Heart left ventricle (tissue), 16 donors: ENCODE measurements around the gene TBR1. TPM values are rescaled to one million over a fixed set of nuclear protein-coding genes. Genes with fewer than 3 reads are reported as not detected.
A peak's percentile ranks its signal among the peaks of the same experiment; 100 is the strongest.

ENCODE experiments used
- ATAC-seq, 4 donors: fragments of 200-7000 bp; cut with Tn5 transposase; one replicate each; pipeline ENCODE4 v1.9.1; 2020 to 2022; ENCODE audit warnings: moderate library complexity in 4 of 4, mild to moderate bottlenecking in 3 of 4, moderate number of reproducible peaks in 1 of 4
- DNase-seq, 5 donors: peaks; one replicate each; pipeline ENCODE4 v3.0.0-alpha.2; 2020
- H3K27ac ChIP-seq, 12 donors: fragments of 200-600 bp; sonication (generic) in 4 of 12; one replicate each; pipeline versions ENCODE4 v1.5.0 to v1.8.0; 2016 to 2022; ENCODE audit warnings: mild to moderate bottlenecking in 2 of 12
- H3K27me3 ChIP-seq, 9 donors: fragments of 200-600 bp; sonication (generic) in 2 of 9; one replicate each; pipeline versions ENCODE4 v1.5.1 to v1.8.0; 2016 to 2022; ENCODE audit warnings: mild to moderate bottlenecking in 3 of 9
- H3K36me3 ChIP-seq, 9 donors: fragments of 200-600 bp; sonication (generic) in 2 of 9; one replicate each; pipeline versions ENCODE4 v1.5.0 to v1.8.0; 2018 to 2022; ENCODE audit warnings: mild to moderate bottlenecking in 2 of 9
- H3K4me1 ChIP-seq, 12 donors: fragments of 200-600 bp; sonication (generic) in 4 of 12; one replicate each; pipeline versions ENCODE4 v1.5.0 to v1.8.0; 2016 to 2022; ENCODE audit warnings: mild to moderate bottlenecking in 3 of 12
- H3K4me3 ChIP-seq, 12 donors: fragments of 200-600 bp; sonication (generic) in 4 of 12; one replicate each; pipeline versions ENCODE4 v1.5.0 to v1.8.0; 2017 to 2022; ENCODE audit warnings: mild to moderate bottlenecking in 9 of 12, moderate library complexity in 4 of 12
- H3K9me3 ChIP-seq, 12 donors: fragments of 200-600 bp; sonication (generic) in 4 of 12; one replicate each; pipeline versions ENCODE4 v1.5.0 to v1.8.0; 2016 to 2022; ENCODE audit warnings: mild to moderate bottlenecking in 1 of 12
- CTCF ChIP-seq, 12 donors: fragments of 200-600 bp; sonication (generic) in 4 of 12; IDR thresholded peaks; one replicate each; pipeline versions ENCODE4 v1.5.0 to v1.8.0; 2018 to 2022; ENCODE audit warnings: antibody characterized with exemption in 12 of 12, mild to moderate bottlenecking in 5 of 12
- POLR2A ChIP-seq, 2 donors: fragments of 450-650 bp; IDR thresholded peaks; one replicate each; pipeline ENCODE4 v1.6.1; 2017; ENCODE audit warnings: antibody characterized with exemption in 2 of 2, mild to moderate bottlenecking in 2 of 2, moderate library complexity in 2 of 2
- WGBS, 4 donors: extraction: QIAGEN DNeasy Blood & Tissue Kit in 2 of 4; methylation state at CpG; one replicate each; pipeline versions ENCODE4 v1.1.5 to v1.1.7; 2013 to 2018; 5-methylcytosine and 5-hydroxymethylcytosine counted together
- intact Hi-C, 10 donors: fragments of 100-400 bp; cut with DNase I; formaldehyde crosslinking; loops; one replicate each; pipeline versions ENCODE4 v1.11.1 to v1.14.2; 2022
- polyA plus RNA-seq, 2 donors: library from polyadenylated mRNA; stranded (reverse); fragments of 200-250 nt; gene quantifications; one replicate each; pipeline ENCODE4 v1.2.3, GENCODE V29; 2013
- total RNA-seq, 9 donors: library from RNA; depleted of rRNA in 2 of 9; stranded (reverse); fragments of >200 nt in 2 of 9; fragmentation: NEBNext Ultra II Directional in 3 of 9; extraction: Animal tissue kit (Norgen Biotek cat#: 25700) in 3 of 9; gene quantifications; one replicate each; pipeline versions ENCODE4 v1.1.0 to v1.2.4, GENCODE V29; 2016 to 2023
- donor health status: ischemic (EF 13 %, LVEDD 7.1; RV severe dilation, severe dysfunction).
- donor health status: healthy with polysubstance abuse.
- donor health status: DM: no; HTN: yes; CAD: no.
- donor health status: DM: no; HTN: no; CAD: no.
- donor health status: ischemic (EF 25% LVEDD 6.9; RV normal size, moderate dysfunction).
- donor health status: ischemic (EF 25% LVEDD 5.7; RV mildly dilated, moderate dysfunction).
- donor health status: healthy.
- donor health status: DM: yes; HTN: yes; CAD: no.
- donor health status: ischemic (EF 35%, LVEDD 5.7; RV mildly dilated, moderate dysfunction).
- donor health status: nonischemic (EF 11% LVEDD 7.7; RV severe dilation, severe dysfunction).
- donor health status: DM: yes; HTN: yes; CAD: no.
- donor health status: PGD.
- donor health status: ischemic (EF 29% LVEDD 5.4; RV normal size, mild dysfunction).
- donor health status: nonischemic (EF 23%, LVEDD 6.1; RV moderate dilation, normal function).

The TBR1 gene
- total and polyA plus RNA-seq, 11 donors, result 1.0 TPM; not detected in 10

GRCh38 chr2:161414042-161415033 is 1.8 kb upstream of the TBR1 start:
- no peaks in the 10 kb centered on the region for H3K9me3 ChIP-seq
- DNase-seq (peak in 2 of 5 donors; percentile 38 to 70), ATAC-seq (peak in 3 of 4 donors; percentile 71 to 80 (median 79))
- WGBS, 4 donors, result 4 to 7% (median 6%) methylated on average over 44 to 69 of the region's 69 CpGs
- H3K27ac ChIP-seq, result no peak overlapping the region
- intact Hi-C loops, result no loop called here
- TF ChIP-seq CTCF (IDR thresholded peaks at IDR 0.05) (no peak), POLR2A (IDR thresholded peaks at IDR 0.05) (no peak)
- H3K36me3 ChIP-seq, result peaks cover 0 to 19% (median 9%) of the 10 kb centered on the region in 9 donors
- H3K4me3 ChIP-seq, result peak overlapping the region; percentile 26 to 65 (median 49)
- peaks cover 0 to 52% (median 25%) of the 10 kb centered on the region in 12 donors for H3K4me1 ChIP-seq
- H3K27me3 ChIP-seq, result peaks cover 35 to 58% (median 50%) of the 10 kb centered on the region in 9 donors

- Histone ChIP-seq H3K9me3 (no peaks in the 10 kb centered on the region), H3K36me3 (peaks cover 0 to 16% (median 6%) of the 10 kb centered on the region in 9 donors), H3K27ac (no peak overlapping the region), H3K27me3 (peaks cover 44 to 68% (median 60%) of the 10 kb centered on the region in 9 donors), H3K4me3 (peak overlapping the region; percentile 26 to 65 (median 49)), H3K4me1 (peaks cover 0 to 52% (median 25%) of the 10 kb centered on the region in 12 donors)
- DNase-seq, result no peak
- intact Hi-C loops, result no loop called here
- ATAC-seq, result no peak
- no peak for TF ChIP-seq POLR2A (IDR thresholded peaks at IDR 0.05)
- WGBS, 4 donors, result 6 to 10% (median 8%) methylated on average over 28 to 29 of the region's 29 CpGs
Measured at GRCh38 chr2:161415034-161415986, 787 bp upstream of the TBR1 start.

- peaks cover 54 to 83% (median 75%) of the 10 kb centered on the region in 9 donors for H3K27me3 ChIP-seq
- no peak for DNase-seq
- H3K36me3 ChIP-seq, result peaks cover 0 to 1% (median 0%) of the 10 kb centered on the region in 9 donors
- no peak overlapping the region for H3K27ac ChIP-seq
- ATAC-seq, result no peak
- TF ChIP-seq CTCF (IDR thresholded peaks at IDR 0.05) (no peak), POLR2A (IDR thresholded peaks at IDR 0.05) (no peak)
- peaks cover 0 to 52% (median 25%) of the 10 kb centered on the region in 12 donors for H3K4me1 ChIP-seq
- WGBS, 4 donors, result 3 to 8% (median 6%) methylated on average over 39 to 41 of the region's 41 CpGs
- H3K4me3 ChIP-seq, result peak overlapping the region in 1 of 12 donors; percentile 5
- intact Hi-C loops, result no loop called here
- H3K9me3 ChIP-seq, result no peaks in the 10 kb centered on the region
Measured at GRCh38 chr2:161416708-161417437, 776 bp downstream of the TBR1 start.
